Smooth muscle cell (in vitro differentiated cells): ENCODE results near the gene PCDHB10. TPM values are rescaled to one million over a fixed set of nuclear protein-coding genes. Genes with fewer than 3 reads are reported as not detected.
A peak's percentile ranks its signal among the peaks of the same experiment; 100 is the strongest.
"Not testable (repeated sequence)": the region's sequence is repeated elsewhere in the genome, so short reads cannot be mapped to it uniquely, and the experiment has no call there.

Experiments used
- DNase-seq: peaks from one replicate; lab custom pipeline; 2025; ENCODE audit not compliant: unreplicated experiment; lab: John Stamatoyannopoulos, UW
- H2AFZ ChIP-seq: fragments of 200-600 bp; sonication (generic); 2 replicates; pipeline ENCODE4 v1.6.0; 2016; ENCODE audit warnings: antibody characterized with exemption, low read depth, mild to moderate bottlenecking
- H3F3A ChIP-seq: fragments of 200-600 bp; sonication (generic); 2 replicates; pipeline ENCODE4 v1.6.0; 2017; ENCODE audit warnings: antibody characterized with exemption, low read depth
- H3K27ac ChIP-seq: fragments of 200-600 bp; sonication (generic); 2 replicates; pipeline ENCODE4 v1.5.1; 2016; ENCODE audit warnings: low read depth, mild to moderate bottlenecking
- H3K27me3 ChIP-seq: fragments of 200-600 bp; sonication (generic); 2 replicates; pipeline ENCODE4 v1.6.1; 2016; ENCODE audit warnings: low read depth, mild to moderate bottlenecking
- H3K36me3 ChIP-seq: fragments of 200-600 bp; sonication (generic); 2 replicates; pipeline ENCODE4 v1.5.1; 2016; ENCODE audit warnings: low read depth
- H3K4me1 ChIP-seq: fragments of 200-600 bp; sonication (generic); 2 replicates; pipeline ENCODE4 v1.5.1; 2016; ENCODE audit warnings: low read depth
- H3K4me2 ChIP-seq: fragments of 200-600 bp; sonication (generic); 2 replicates; pipeline ENCODE4 v1.6.0; 2016; ENCODE audit warnings: mild to moderate bottlenecking
- H3K4me3 ChIP-seq: fragments of 200-600 bp; sonication (generic); 2 replicates; pipeline ENCODE4 v1.5.1; 2016; ENCODE audit warnings: mild to moderate bottlenecking
- H3K79me2 ChIP-seq: fragments of 200-600 bp; sonication (generic); 2 replicates; pipeline ENCODE4 v1.6.0; 2016; ENCODE audit warnings: low read depth, mild to moderate bottlenecking
- H3K9ac ChIP-seq: fragments of 200-600 bp; sonication (generic); 2 replicates; pipeline ENCODE4 v1.6.0; 2016; ENCODE audit warnings: low read depth
- H3K9me3 ChIP-seq: fragments of 200-600 bp; sonication (generic); replicated peaks from 2 replicates; pipeline ENCODE4 v1.5.1; 2016; ENCODE audit warnings: low read depth
- H4K20me1 ChIP-seq: fragments of 200-600 bp; sonication (generic); 2 replicates; pipeline ENCODE4 v1.6.0; 2016; ENCODE audit warnings: low read depth
- CTCF ChIP-seq: fragments of 200-600 bp; sonication (generic); IDR thresholded peaks from 2 replicates; pipeline ENCODE4 v1.5.1; 2017; ENCODE audit warnings: borderline replicate concordance, mild to moderate bottlenecking, antibody characterized with exemption; ENCODE audit not compliant: insufficient read depth, poor library complexity, severe bottlenecking
- WGBS: methylation state at CpG from one replicate; pipeline ENCODE4 v1.1.7; 2016; ENCODE audit warnings: low lambda C conversion rate; 5-methylcytosine and 5-hydroxymethylcytosine counted together
- polyA plus RNA-seq: library from polyadenylated mRNA; unstranded; fragments of >200 nt; fragmentation: Nextera tagmentation; extraction: Ambion mirVana; gene quantifications from 2 replicates; pipeline ENCODE4 v1.2.1, GENCODE V29; 2016
- total RNA-seq: library from RNA; depleted of rRNA; stranded (reverse); fragments of >200 nt; gene quantifications from 2 replicates; pipeline ENCODE4 v1.2.3, GENCODE V29; 2014

Gene PCDHB10
- total and polyA plus RNA-seq, 2 experiments from 2014 or later, result 3.3 to 6.4 TPM

GRCh38 chr5:141208478-141208877 is 16.3 kb downstream of the PCDHB10 start, which contains the start of gene PCDHB12:
PCDHB12 (plus strand) TSS chr5:141208719; CDS start chr5:141208908, 189 bp downstream.
- H3K27me3 ChIP-seq, result no peaks in the 10 kb centered on the region
- no peaks in the 10 kb centered on the region for H3K79me2 ChIP-seq
- WGBS, result 58% methylated on average over 11 of the region's 11 CpGs
- H3K4me3 ChIP-seq, result no peak within 1 kb of the TSS
- H2AFZ ChIP-seq, result no peak within 1 kb of the TSS
- H3K36me3 ChIP-seq, result no peaks in the 10 kb centered on the region
- no peak within 1 kb of the TSS for H3K4me2 ChIP-seq
- no peak for DNase-seq
- TF ChIP-seq CTCF, result peak; percentile 23
- no peaks in the 10 kb centered on the region for H4K20me1 ChIP-seq
- no peaks in the 10 kb centered on the region for H3K4me1 ChIP-seq
- H3K9me3 ChIP-seq, result peaks cover 2% of the 10 kb centered on the region
- no peak within 1 kb of the TSS for H3K27ac ChIP-seq
- H3F3A ChIP-seq, result no peaks in the 10 kb centered on the region
- H3K9ac ChIP-seq, result no peak within 1 kb of the TSS

- H3F3A ChIP-seq, H3K27me3 ChIP-seq, H3K27ac ChIP-seq, H3K4me3 ChIP-seq, DNase-seq, H3K36me3 ChIP-seq, H4K20me1 ChIP-seq, H2AFZ ChIP-seq, H3K9me3 ChIP-seq, H3K4me2 ChIP-seq, H3K4me1 ChIP-seq, H3K9ac ChIP-seq, H3K79me2 ChIP-seq: not testable (repeated sequence)
- WGBS, result 96% methylated on average over 39 of the region's 39 CpGs
These were observed 18.1 kb downstream of the PCDHB10 start for GRCh38 chr5:141210281-141210680.

- WGBS, result 95% methylated on average over 21 of the region's 27 CpGs
- not testable (repeated sequence) for DNase-seq, H3K9me3 ChIP-seq
These were observed 18.7 kb downstream of the PCDHB10 start for GRCh38 chr5:141210849-141211248.

GRCh38 chr5:141213656-141214339 is 21.6 kb downstream of the PCDHB10 start, which contains the start of gene PCDHB13:
PCDHB13 (plus strand) TSS chr5:141213919; CDS start chr5:141214124, 205 bp downstream.
- H3K4me3 ChIP-seq, result peak within 1 kb of the TSS; percentile 39
- not testable (repeated sequence) for DNase-seq

More at GRCh38 chr5:141210849-141211248, 18.7 kb downstream of the PCDHB10 start:
- not testable (repeated sequence) for H4K20me1 ChIP-seq, H3K79me2 ChIP-seq, H3F3A ChIP-seq, H2AFZ ChIP-seq, H3K4me3 ChIP-seq, H3K9ac ChIP-seq, H3K27me3 ChIP-seq, H3K4me1 ChIP-seq, H3K4me2 ChIP-seq, H3K27ac ChIP-seq, H3K36me3 ChIP-seq

GRCh38 chr5:141214583-141214982 is 22.4 kb downstream of the PCDHB10 start:
- H3F3A ChIP-seq, H3K4me1 ChIP-seq, H4K20me1 ChIP-seq, H3K36me3 ChIP-seq, DNase-seq, H3K27me3 ChIP-seq, H3K27ac ChIP-seq, H3K9ac ChIP-seq, H3K4me3 ChIP-seq, H3K4me2 ChIP-seq, H3K79me2 ChIP-seq, H3K9me3 ChIP-seq, H2AFZ ChIP-seq: not testable (repeated sequence)
- 98% methylated on average over 12 of the region's 12 CpGs for WGBS

More at GRCh38 chr5:141213656-141214339, 21.6 kb downstream of the PCDHB10 start, which contains the start of gene PCDHB13:
- H2AFZ ChIP-seq, H3K27me3 ChIP-seq, H3K36me3 ChIP-seq, H4K20me1 ChIP-seq, H3K4me1 ChIP-seq, H3K4me2 ChIP-seq, H3F3A ChIP-seq, H3K9ac ChIP-seq, H3K9me3 ChIP-seq, H3K27ac ChIP-seq, H3K79me2 ChIP-seq: not testable (repeated sequence)
- peak; percentile 29 for TF ChIP-seq CTCF
- 38% methylated on average over 13 of the region's 18 CpGs for WGBS

GRCh38 chr5:141215504-141215903 is 23.4 kb downstream of the PCDHB10 start:
- not testable (repeated sequence) for DNase-seq, H2AFZ ChIP-seq
- WGBS, result 97% methylated on average over 28 of the region's 40 CpGs

GRCh38 chr5:141216035-141216434 is 23.9 kb downstream of the PCDHB10 start:
- not testable (repeated sequence) for DNase-seq, H3K79me2 ChIP-seq, H3K9me3 ChIP-seq, H3K27me3 ChIP-seq, H3K36me3 ChIP-seq, H2AFZ ChIP-seq, H3K4me3 ChIP-seq, H3K9ac ChIP-seq, H3K4me1 ChIP-seq, H3F3A ChIP-seq, H3K4me2 ChIP-seq, H3K27ac ChIP-seq, H4K20me1 ChIP-seq
- 97% methylated on average over 15 of the region's 26 CpGs for WGBS

More at GRCh38 chr5:141215504-141215903, 23.4 kb downstream of the PCDHB10 start:
- H3K27ac ChIP-seq, H3K79me2 ChIP-seq, H3K9me3 ChIP-seq, H3K4me2 ChIP-seq, H3K4me1 ChIP-seq, H3K36me3 ChIP-seq, H3K4me3 ChIP-seq, H3K9ac ChIP-seq, H3F3A ChIP-seq, H4K20me1 ChIP-seq, H3K27me3 ChIP-seq: not testable (repeated sequence)
